ENCODE results near the gene SNPH.
A peak's percentile ranks its signal among the peaks of the same experiment; 100 is the strongest.

Gene SNPH

DNA sequence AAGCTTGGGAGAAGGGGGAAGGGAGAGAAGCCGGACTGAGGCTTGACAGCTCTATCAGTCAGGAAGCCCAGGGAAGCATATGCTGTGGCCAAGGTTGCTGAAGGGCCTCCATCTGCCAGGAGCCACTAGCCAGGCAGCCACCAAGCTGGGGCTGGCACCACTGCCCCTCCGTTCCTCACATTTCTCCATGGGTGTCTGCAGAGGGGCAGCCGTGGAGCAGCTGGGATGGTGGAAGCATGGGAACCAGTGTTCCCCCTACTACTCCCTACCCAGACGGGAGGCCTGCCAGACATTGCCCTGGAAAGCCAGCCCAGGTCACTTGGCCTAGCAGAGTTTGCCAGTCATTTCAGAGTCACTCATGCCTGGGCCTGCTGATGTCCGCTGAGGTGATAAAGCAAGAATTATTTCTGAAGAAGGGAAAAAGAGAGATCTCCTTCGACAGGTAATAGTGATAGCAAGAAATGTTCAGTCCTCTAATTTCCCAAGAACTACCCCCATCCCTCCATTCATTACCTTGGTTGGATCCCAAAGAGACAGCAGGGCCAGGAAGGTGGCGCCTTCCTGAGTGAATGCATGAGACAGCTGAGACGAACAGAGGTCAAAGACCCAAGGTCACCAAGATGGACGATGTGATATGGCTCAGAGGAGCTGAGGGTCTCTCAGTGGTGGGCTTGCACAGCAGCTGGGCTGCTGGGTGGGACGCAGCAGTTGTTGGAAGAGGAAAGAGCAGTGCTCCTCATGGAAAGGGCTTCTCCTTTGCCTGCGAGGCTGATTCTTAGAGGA, 21.9 kb downstream of the SNPH start:
- DNase-seq (ENCODE audit: low read depth) = no peak

DNA sequence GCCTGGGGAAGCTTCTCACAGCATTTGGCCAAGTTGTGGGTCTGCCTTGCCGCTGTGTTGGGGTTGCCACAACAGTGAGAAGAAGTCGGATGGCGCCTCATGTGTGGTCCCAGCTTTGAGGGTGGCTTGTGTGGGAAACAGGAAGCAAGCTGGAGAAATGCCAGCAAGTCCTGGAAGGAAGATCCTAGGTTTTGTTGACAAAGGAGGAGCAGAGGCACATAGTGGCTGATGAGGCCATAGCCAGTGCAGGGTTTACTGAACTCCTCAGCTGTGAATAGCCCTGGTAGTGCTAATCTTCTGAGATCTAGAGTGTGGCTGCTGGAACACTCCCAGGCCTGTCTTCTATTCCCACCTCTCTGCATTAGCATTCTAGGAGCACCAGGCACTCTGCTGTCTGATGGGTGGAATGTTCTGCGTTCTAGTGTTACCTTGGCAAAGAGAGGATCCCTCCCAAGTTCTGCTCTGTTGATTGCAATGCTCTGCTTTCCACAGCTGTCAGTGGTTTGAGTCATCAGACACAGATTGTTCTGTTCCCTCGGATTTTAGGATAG, 25.2 kb downstream of the SNPH start:
- DNase-seq (ENCODE audit: low read depth) = no peak

- no peak for DNase-seq (ENCODE audit: low read depth)
These were observed 26.5 kb downstream of the SNPH start for GRCh38 chr20:1292620-1293019.

DNA sequence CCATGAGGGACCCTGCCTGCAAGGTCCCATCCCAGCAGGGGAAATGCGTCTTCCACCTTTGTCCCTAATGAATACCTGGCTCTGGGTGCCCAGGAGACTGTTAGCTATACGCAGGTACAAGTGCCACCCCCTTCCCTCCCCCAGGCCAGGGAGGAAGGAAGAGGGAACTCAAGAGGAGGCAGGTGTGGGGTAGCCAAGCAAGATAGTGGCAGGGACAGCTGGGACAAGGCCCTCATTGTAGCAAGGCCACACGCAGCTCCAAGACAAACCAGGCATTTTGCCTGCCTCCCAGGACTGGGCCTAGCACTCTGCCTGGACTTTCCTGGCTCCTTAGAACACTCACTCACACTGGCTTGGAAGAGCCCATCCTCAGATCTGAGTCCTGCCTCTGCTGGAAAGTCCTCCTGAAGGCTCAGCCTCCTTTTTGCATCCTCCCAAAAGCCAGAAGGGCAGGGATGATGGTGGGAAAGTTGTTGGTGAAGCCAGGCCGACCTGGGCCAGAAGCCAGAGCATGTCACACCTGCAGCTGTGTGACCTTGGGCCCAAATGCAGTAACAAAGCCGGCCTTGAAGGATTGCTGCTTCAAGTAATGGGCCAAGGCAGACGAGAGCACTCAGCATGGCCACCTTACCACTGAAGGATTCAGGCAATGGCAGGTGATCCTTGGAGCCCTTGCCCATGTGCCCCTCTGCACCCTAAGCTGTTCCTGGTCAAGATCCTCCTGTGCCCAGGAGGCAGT, 27.7 kb downstream of the SNPH start:
- no peak for DNase-seq (ENCODE audit: low read depth)

DNA sequence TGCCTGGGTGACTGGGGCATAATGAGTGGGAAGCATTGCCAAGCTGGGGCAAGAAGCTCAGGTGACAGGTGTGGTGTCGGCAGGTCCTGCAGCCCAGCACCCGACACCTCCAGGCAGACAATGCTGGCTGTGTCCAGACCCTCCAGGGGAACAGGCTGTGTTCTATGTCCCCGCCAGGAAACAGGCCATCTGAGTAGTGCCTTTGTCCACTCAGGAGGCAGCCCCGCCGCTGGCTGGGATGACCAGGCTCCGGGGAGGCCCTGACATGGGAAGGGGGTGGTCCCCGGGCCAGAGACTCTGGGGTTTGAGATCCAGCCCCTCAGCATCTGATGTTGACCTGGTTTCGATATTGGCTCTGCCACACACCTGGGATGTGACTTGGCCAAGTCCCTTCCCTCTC, 28.4 kb downstream of the SNPH start:
- no peak for DNase-seq (ENCODE audit: low read depth)

- DNase-seq (ENCODE audit: low read depth) = no peak
These were observed 29.3 kb downstream of the SNPH start for GRCh38 chr20:1295276-1295930.

GRCh38 chr20:1296117-1296610, 30.1 kb downstream of the SNPH start:
- no peak for DNase-seq (ENCODE audit: low read depth)

DNA sequence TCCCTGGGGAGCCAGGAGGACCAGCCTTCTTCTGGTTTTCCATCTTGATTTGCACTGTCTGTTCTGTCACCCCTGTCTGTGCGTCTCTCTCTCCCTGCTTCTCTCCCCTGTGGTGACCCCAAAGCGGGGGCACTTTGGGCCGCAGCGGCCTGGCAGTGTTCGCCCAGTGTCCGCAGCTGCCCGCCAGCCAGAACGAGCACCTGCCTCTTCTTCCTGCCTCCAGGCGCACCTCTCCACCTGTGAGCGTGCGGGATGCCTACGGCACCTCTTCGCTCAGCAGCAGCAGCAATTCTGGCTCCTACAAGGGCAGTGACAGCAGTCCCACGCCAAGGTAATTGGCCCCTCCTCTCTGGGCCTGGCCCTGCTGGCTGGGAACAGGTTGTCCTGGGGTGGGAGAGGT, 30.8 kb downstream of the SNPH start:
- DNase-seq (ENCODE audit: low read depth) = no peak

- DNase-seq (ENCODE audit: low read depth) = no peak
These were observed 31.4 kb downstream of the SNPH start for GRCh38 chr20:1297486-1297885.

DNA sequence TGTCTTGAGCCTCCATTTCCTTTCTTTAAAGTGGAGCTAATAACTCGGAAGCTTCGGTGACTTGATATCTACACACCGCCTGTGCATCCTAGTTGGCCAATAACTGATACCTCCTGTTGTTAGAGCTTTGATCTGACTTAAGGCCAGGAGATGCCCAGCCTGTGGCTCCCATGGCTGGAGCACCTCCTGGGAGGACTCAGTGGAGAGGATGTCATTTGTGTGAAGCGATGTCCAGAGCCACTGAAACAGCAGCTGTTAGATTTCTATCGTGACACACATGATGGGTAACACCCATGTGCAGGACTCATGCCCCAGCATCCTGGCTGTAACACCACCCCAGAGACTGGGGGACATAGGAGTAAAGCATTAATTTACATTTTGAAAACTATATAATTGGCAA, 32.1 kb downstream of the SNPH start:
- no peak for DNase-seq (ENCODE audit: low read depth)

- no peak for DNase-seq (ENCODE audit: low read depth)
These were observed 32.9 kb downstream of the SNPH start for GRCh38 chr20:1298888-1299511.

- DNase-seq (ENCODE audit: low read depth) = peak; percentile 17
These were observed 33.4 kb downstream of the SNPH start for GRCh38 chr20:1299522-1299921.

GRCh38 chr20:1300083-1300840, 34.2 kb downstream of the SNPH start:
- DNase-seq (ENCODE audit: low read depth) = no peak

- no peak for DNase-seq (ENCODE audit: low read depth)
These were observed 35.0 kb downstream of the SNPH start for GRCh38 chr20:1301031-1301529.

- DNase-seq (ENCODE audit: low read depth) = no peak
These were observed 36.8 kb downstream of the SNPH start for GRCh38 chr20:1302685-1303541.

GRCh38 chr20:1304710-1305515, 38.8 kb downstream of the SNPH start:
- no peak for DNase-seq (ENCODE audit: low read depth)

DNA sequence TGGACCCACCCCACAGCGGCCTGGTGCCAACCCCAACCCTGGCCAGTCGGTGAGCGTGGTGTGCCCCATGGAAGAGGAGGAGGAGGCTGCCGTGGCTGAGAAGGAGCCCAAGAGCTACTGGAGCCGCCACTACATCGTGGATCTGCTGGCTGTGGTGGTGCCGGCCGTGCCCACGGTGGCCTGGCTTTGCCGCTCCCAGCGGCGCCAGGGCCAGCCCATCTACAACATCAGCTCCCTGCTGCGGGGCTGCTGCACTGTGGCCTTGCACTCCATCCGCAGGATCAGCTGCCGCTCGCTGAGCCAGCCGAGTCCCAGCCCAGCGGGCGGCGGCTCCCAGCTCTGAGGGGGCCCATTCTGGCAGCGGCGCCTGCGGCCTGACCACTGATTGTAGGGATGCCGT, 39.6 kb downstream of the SNPH start:
- DNase-seq (ENCODE audit: low read depth) = no peak

- DNase-seq (ENCODE audit: low read depth) = no peak
These were observed 40.4 kb downstream of the SNPH start for GRCh38 chr20:1306316-1307135.

Data from activated gamma-delta T cell treated with anti-CD3 and anti-CD28 coated beads, Interleukin-2, amount 50 U/mL, for 16 hours (primary cell).